Gastroesophageal sphincter (tissue), 3 donors: ENCODE data around the gene CLCN1.

Source experiments
- POLR2A ChIP-seq, 2 donors: fragments of 450-650 bp; IDR thresholded peaks; one replicate each; pipeline ENCODE4 v1.6.1; 2017; ENCODE audit warnings: antibody characterized with exemption in 2 of 2, mild to moderate bottlenecking in 2 of 2, moderate library complexity in 1 of 2
- TF ChIP-seq, protein P1 (sequence below), 4 experiments: fragments of 200-600 bp in 2 of 4; fragments of 450-650 bp in 2 of 4; sonication (generic) in 1 of 4; IDR thresholded peaks; one replicate each; pipeline ENCODE4 v1.5.1; 2017 to 2019; ENCODE audit warnings: antibody characterized with exemption in 4 of 4, mild to moderate bottlenecking in 2 of 4, moderate library complexity in 2 of 4

DNA sequence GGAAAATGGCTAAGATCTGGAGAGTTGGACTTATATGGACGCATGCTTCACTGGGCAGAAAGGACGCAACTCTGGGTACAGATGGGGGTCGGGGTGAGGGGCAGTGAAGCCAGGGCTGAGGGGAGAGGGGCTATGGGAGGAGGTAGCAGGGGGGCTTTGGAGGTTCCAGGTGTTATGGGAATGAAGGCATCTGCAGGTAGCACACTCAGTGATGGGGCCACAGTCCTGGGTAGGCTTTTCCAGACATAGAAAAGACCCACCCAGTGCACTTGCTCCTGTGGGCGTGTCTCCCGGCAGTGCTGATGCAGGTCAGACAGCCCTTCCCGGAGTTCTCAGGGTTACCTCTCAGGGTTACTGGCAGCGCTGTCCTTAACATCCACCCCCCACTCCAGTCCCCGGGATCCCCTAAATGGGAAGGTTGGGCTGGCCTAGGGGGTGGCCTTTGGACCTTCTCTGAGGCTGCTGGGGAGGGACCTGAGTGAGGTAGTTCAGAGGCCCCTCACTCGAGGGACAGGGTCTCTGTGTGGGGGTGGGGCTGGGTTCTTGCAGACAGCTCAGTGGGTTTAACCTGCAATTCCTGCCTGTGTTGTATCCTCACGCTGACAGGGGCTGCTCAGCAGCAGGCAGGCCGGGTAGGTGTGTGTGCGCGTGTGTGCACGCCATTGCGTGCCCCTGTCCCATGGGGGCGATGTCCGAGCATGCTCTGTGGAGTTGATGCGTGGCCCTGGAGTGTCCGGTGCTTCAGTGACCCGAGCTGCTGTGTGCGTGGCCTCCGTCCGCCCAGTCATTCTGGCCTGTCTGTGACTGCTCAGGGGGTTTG is 71.5 kb downstream of the CLCN1 start:
- TF ChIP-seq, protein P1, sequence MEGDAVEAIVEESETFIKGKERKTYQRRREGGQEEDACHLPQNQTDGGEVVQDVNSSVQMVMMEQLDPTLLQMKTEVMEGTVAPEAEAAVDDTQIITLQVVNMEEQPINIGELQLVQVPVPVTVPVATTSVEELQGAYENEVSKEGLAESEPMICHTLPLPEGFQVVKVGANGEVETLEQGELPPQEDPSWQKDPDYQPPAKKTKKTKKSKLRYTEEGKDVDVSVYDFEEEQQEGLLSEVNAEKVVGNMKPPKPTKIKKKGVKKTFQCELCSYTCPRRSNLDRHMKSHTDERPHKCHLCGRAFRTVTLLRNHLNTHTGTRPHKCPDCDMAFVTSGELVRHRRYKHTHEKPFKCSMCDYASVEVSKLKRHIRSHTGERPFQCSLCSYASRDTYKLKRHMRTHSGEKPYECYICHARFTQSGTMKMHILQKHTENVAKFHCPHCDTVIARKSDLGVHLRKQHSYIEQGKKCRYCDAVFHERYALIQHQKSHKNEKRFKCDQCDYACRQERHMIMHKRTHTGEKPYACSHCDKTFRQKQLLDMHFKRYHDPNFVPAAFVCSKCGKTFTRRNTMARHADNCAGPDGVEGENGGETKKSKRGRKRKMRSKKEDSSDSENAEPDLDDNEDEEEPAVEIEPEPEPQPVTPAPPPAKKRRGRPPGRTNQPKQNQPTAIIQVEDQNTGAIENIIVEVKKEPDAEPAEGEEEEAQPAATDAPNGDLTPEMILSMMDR (IDR thresholded peaks at IDR 0.05), result peak in 2 of 4 experiments; percentile 15 to 28
- TF ChIP-seq POLR2A (IDR thresholded peaks at IDR 0.05), result no peak
